ENCODE results near the gene POLR3E. TPM values are rescaled to one million over a fixed set of nuclear protein-coding genes. Genes with fewer than 3 reads are reported as not detected.

Gene POLR3E
- total and polyA plus RNA-seq, 2 donors (not counting 3 experiments of a cell fraction or from before 2014, with no cell fraction given), result 48.3 to 62.2 TPM

- dilution Hi-C loops (cut with MboI; ENCODE audit: extremely low pct_ligation_motif_present, low sequenced_read_pairs), result no loop called here
- Histone ChIP-seq H4K20me1 (replicated peaks; ENCODE audit: control insufficient read depth, extremely low read depth, insufficient read depth, low read length) (no peaks in the 10 kb centered on the region), H3K4me3 (replicated peaks in 1 of 3; ENCODE audit: insufficient read depth in 1 of 3, low read depth in 1 of 3, low read length in 3 of 3) (no peak overlapping the region), H3K36me3 (ENCODE audit: control insufficient read depth in 2 of 2, extremely low read depth in 1 of 2, insufficient read depth in 2 of 2, low read length in 2 of 2) (peaks cover 8 to 34% of the 10 kb centered on the region in 2 experiments), H3K4me2 (ENCODE audit: insufficient read depth, low read length) (no peak overlapping the region), H3K9me1 (replicated peaks; ENCODE audit: control insufficient read depth, extremely low read depth, insufficient read depth, low read length) (no peaks in the 10 kb centered on the region), H3K4me1 (ENCODE audit: control insufficient read depth, extremely low read depth, insufficient read depth, low read length) (peaks cover 14% of the 10 kb centered on the region), H3K9me3 (replicated peaks; ENCODE audit: control insufficient read depth, insufficient read depth, low read length) (no peaks in the 10 kb centered on the region), H2AFZ (ENCODE audit: low read depth, low read length) (no peak overlapping the region), H3K9ac (replicated peaks; ENCODE audit: extremely low read depth, insufficient read depth, low read length) (no peak overlapping the region), H3K79me2 (ENCODE audit: control insufficient read depth, insufficient read depth, low read length) (peaks cover 6% of the 10 kb centered on the region), H3K27ac (ENCODE audit: insufficient read depth, low read depth, low read length) (no peak overlapping the region), H3K27me3 (ENCODE audit: control insufficient read depth in 2 of 2, insufficient read depth in 2 of 2, low read length in 2 of 2) (no peaks in the 10 kb centered on the region)
- BruUV-seq (replicated peaks), result no TSS peak
- POLR2A ChIA-PET, result no interaction called here
- FAIRE-seq, result peak; percentile 57
- CTCF ChIA-PET, result interaction anchor here (1.0 to 2.5 kb wide), 7 partner anchors 9 to 1162 kb away, joined by 3 to 10 read pairs (median 4); no protein-coding TSS in a partner anchor
- TF ChIP-seq CTCF (IDR thresholded peaks at IDR 0.05; ENCODE audit: extremely low read depth in 1 of 2, insufficient read depth in 1 of 2, low read depth in 1 of 2, low read length in 2 of 2) (peak; percentile 59 to 63), POLR2AphosphoS5 (IDR thresholded peaks at IDR 0.05; ENCODE audit: insufficient read depth, low read depth, low read length) (no peak)
- intact Hi-C loops (cut with micrococcal nuclease), result no loop called here
- DNase-seq (ENCODE audit: low read depth, low spot score), result peak; percentile 41
Observed at GRCh38 chr16:22318690-22319358, 21.6 kb downstream of the POLR3E start.
